Parathyroid adenoma (tissue), 2 donors: Measurements from ENCODE around the gene RXFP1.

Experiments
- H2AFZ ChIP-seq: fragments of 300-600 bp; sonication (generic); one replicate; pipeline ENCODE4 v1.7.0; 2017; ENCODE audit warnings: antibody characterized with exemption, mild to moderate bottlenecking
- H3K27ac ChIP-seq: fragments of 300-600 bp; sonication (generic); one replicate; pipeline ENCODE4 v1.7.0; 2017
- H3K27me3 ChIP-seq: fragments of 300-600 bp; sonication (generic); one replicate; pipeline ENCODE4 v1.7.0; 2017; ENCODE audit warnings: low read length; ENCODE audit not compliant: control insufficient read depth, insufficient read depth
- H3K36me3 ChIP-seq: fragments of 300-600 bp; sonication (generic); one replicate; pipeline ENCODE4 v1.7.0; 2017; ENCODE audit warnings: low read length; ENCODE audit not compliant: control insufficient read depth, insufficient read depth
- H3K4me1 ChIP-seq: fragments of 300-600 bp; sonication (generic); one replicate; pipeline ENCODE4 v1.7.0; 2017; ENCODE audit warnings: control low read depth
- H3K4me2 ChIP-seq: fragments of 300-600 bp; sonication (generic); one replicate; pipeline ENCODE4 v1.7.0; 2017; ENCODE audit warnings: low read length
- H3K4me3 ChIP-seq: fragments of 300-600 bp; sonication (generic); one replicate; pipeline ENCODE4 v1.7.0; 2017; ENCODE audit warnings: low read depth, low read length
- H3K79me2 ChIP-seq: fragments of 300-600 bp; sonication (generic); one replicate; pipeline ENCODE4 v1.7.0; 2017; ENCODE audit warnings: control low read depth
- H3K9ac ChIP-seq: fragments of 300-600 bp; sonication (generic); one replicate; pipeline ENCODE4 v1.7.0; 2017; ENCODE audit warnings: mild to moderate bottlenecking
- H3K9me3 ChIP-seq: fragments of 300-600 bp; sonication (generic); one replicate; pipeline ENCODE4 v1.7.0; 2017; ENCODE audit warnings: low read length; ENCODE audit not compliant: control insufficient read depth
- CTCF ChIP-seq: fragments of 300-600 bp; sonication (generic); IDR thresholded peaks from one replicate; pipeline ENCODE4 v1.7.0; 2017; ENCODE audit warnings: antibody characterized with exemption, mild to moderate bottlenecking
- donor health status: primary hyperparathyroidism.

Gene RXFP1

GRCh38 chr4:158610790-158611189, 89.1 kb downstream of the RXFP1 start:
- no peak overlapping the region for H3K4me2 ChIP-seq
- H3K36me3 ChIP-seq = no peaks in the 10 kb centered on the region
- H3K9me3 ChIP-seq = no peaks in the 10 kb centered on the region
- no peak overlapping the region for H2AFZ ChIP-seq
- no peaks in the 10 kb centered on the region for H3K27me3 ChIP-seq
- H3K27ac ChIP-seq = no peak overlapping the region
- no peak overlapping the region for H3K4me3 ChIP-seq
- H3K4me1 ChIP-seq = no peaks in the 10 kb centered on the region
- TF ChIP-seq CTCF = no peak
- no peaks in the 10 kb centered on the region for H3K79me2 ChIP-seq
- no peak overlapping the region for H3K9ac ChIP-seq

GRCh38 chr4:158613046-158613445, 91.4 kb downstream of the RXFP1 start:
- H3K79me2 ChIP-seq = no peaks in the 10 kb centered on the region
- no peaks in the 10 kb centered on the region for H3K27me3 ChIP-seq
- no peaks in the 10 kb centered on the region for H3K9me3 ChIP-seq
- H3K36me3 ChIP-seq = no peaks in the 10 kb centered on the region
- H3K9ac ChIP-seq = no peak overlapping the region
- H3K4me3 ChIP-seq = no peak overlapping the region
- no peak overlapping the region for H2AFZ ChIP-seq
- H3K4me2 ChIP-seq = no peak overlapping the region
- TF ChIP-seq CTCF = no peak
- no peak overlapping the region for H3K27ac ChIP-seq
- H3K4me1 ChIP-seq = no peaks in the 10 kb centered on the region

GRCh38 chr4:158617956-158618355, 96.3 kb downstream of the RXFP1 start:
- Histone ChIP-seq H3K27me3 (no peaks in the 10 kb centered on the region), H3K9me3 (no peaks in the 10 kb centered on the region), H3K4me2 (no peak overlapping the region), H2AFZ (no peak overlapping the region), H3K9ac (no peak overlapping the region), H3K4me3 (no peak overlapping the region), H3K27ac (no peak overlapping the region), H3K79me2 (no peaks in the 10 kb centered on the region), H3K36me3 (no peaks in the 10 kb centered on the region), H3K4me1 (no peaks in the 10 kb centered on the region)
- no peak for TF ChIP-seq CTCF

GRCh38 chr4:158621729-158622128, 100.0 kb downstream of the RXFP1 start:
- H3K4me1 ChIP-seq = no peaks in the 10 kb centered on the region
- TF ChIP-seq CTCF = no peak

GRCh38 chr4:158622251-158622650, 100.6 kb downstream of the RXFP1 start:
- Histone ChIP-seq H3K36me3 (no peaks in the 10 kb centered on the region), H3K9me3 (no peaks in the 10 kb centered on the region), H3K9ac (no peak overlapping the region), H3K4me3 (no peak overlapping the region), H3K27me3 (no peaks in the 10 kb centered on the region), H3K4me2 (no peak overlapping the region), H2AFZ (no peak overlapping the region), H3K79me2 (no peaks in the 10 kb centered on the region), H3K27ac (no peak overlapping the region), H3K4me1 (no peaks in the 10 kb centered on the region)
- TF ChIP-seq CTCF = no peak

More at GRCh38 chr4:158621729-158622128, 100.0 kb downstream of the RXFP1 start:
- Histone ChIP-seq H2AFZ (no peak overlapping the region), H3K9me3 (no peaks in the 10 kb centered on the region), H3K9ac (no peak overlapping the region), H3K27ac (no peak overlapping the region), H3K36me3 (no peaks in the 10 kb centered on the region), H3K4me2 (no peak overlapping the region), H3K79me2 (no peaks in the 10 kb centered on the region), H3K27me3 (no peaks in the 10 kb centered on the region), H3K4me3 (no peak overlapping the region)
